Measurements from ENCODE around the gene ADAMTS15. TPM values are rescaled to one million over a fixed set of nuclear protein-coding genes. Genes with fewer than 3 reads are reported as not detected.

The ADAMTS15 gene
- polyA plus RNA-seq, 1 experiment: 5.6 TPM

GRCh38 chr11:130514851-130515250, 66.4 kb downstream of the ADAMTS15 start:
- H3K36me3 ChIP-seq (ENCODE audit: control insufficient read depth, insufficient read depth, low read length): no peaks in the 10 kb centered on the region
- CTCF ChIA-PET: interaction anchor here (1.0 kb wide), 1 partner anchor 83 kb away, joined by 3 read pairs; no protein-coding TSS in a partner anchor
- DNase-seq (ENCODE audit: low read depth): no peak
- TF ChIP-seq CTCF (IDR thresholded peaks at IDR 0.05; ENCODE audit: insufficient read depth, low read depth, low read length): no peak
- POLR2A ChIA-PET: interaction anchor here (0.7 kb wide), 1 partner anchor 51 kb away, joined by 3 read pairs; no protein-coding TSS in a partner anchor
- no peak overlapping the region for H3K4me3 ChIP-seq (ENCODE audit: low read depth, low read length)
- no peaks in the 10 kb centered on the region for H3K27me3 ChIP-seq (ENCODE audit: control insufficient read depth, insufficient read depth, low read length)

- CTCF ChIA-PET: no interaction called here
- no peak for DNase-seq (ENCODE audit: low read depth)
These were observed 67.5 kb downstream of the ADAMTS15 start for GRCh38 chr11:130515829-130516553.

GRCh38 chr11:130516554-130517505, 68.4 kb downstream of the ADAMTS15 start:
- CTCF ChIA-PET: interaction anchor here (1.0 kb wide), 1 partner anchor 82 kb away, joined by 3 read pairs; no protein-coding TSS in a partner anchor
- Histone ChIP-seq H3K4me3 (ENCODE audit: low read depth, low read length) (no peak overlapping the region), H3K36me3 (ENCODE audit: control insufficient read depth, insufficient read depth, low read length) (no peaks in the 10 kb centered on the region), H3K27me3 (ENCODE audit: control insufficient read depth, insufficient read depth, low read length) (no peaks in the 10 kb centered on the region)
- DNase-seq (ENCODE audit: low read depth): no peak
- POLR2A ChIA-PET: interaction anchor here (0.6 kb wide), 1 partner anchor 343 kb away, joined by 3 read pairs; no protein-coding TSS in a partner anchor
- no peak for TF ChIP-seq CTCF (IDR thresholded peaks at IDR 0.05; ENCODE audit: insufficient read depth, low read depth, low read length)

More at GRCh38 chr11:130515829-130516553, 67.5 kb downstream of the ADAMTS15 start:
- Histone ChIP-seq H3K4me3 (ENCODE audit: low read depth, low read length) (no peak overlapping the region), H3K36me3 (ENCODE audit: control insufficient read depth, insufficient read depth, low read length) (no peaks in the 10 kb centered on the region), H3K27me3 (ENCODE audit: control insufficient read depth, insufficient read depth, low read length) (no peaks in the 10 kb centered on the region)
- POLR2A ChIA-PET: interaction anchor here (0.6 kb wide), 1 partner anchor 343 kb away, joined by 3 read pairs; no protein-coding TSS in a partner anchor
- no peak for TF ChIP-seq CTCF (IDR thresholded peaks at IDR 0.05; ENCODE audit: insufficient read depth, low read depth, low read length)

GRCh38 chr11:130518164-130518680, 69.8 kb downstream of the ADAMTS15 start:
- Histone ChIP-seq H3K36me3 (ENCODE audit: control insufficient read depth, insufficient read depth, low read length) (no peaks in the 10 kb centered on the region), H3K27me3 (ENCODE audit: control insufficient read depth, insufficient read depth, low read length) (no peaks in the 10 kb centered on the region), H3K4me3 (ENCODE audit: low read depth, low read length) (no peak overlapping the region)
- CTCF ChIA-PET: interaction anchor here (1.0 to 2.0 kb wide), 2 partner anchors 9 to 84 kb away, joined by 3 to 4 read pairs; no protein-coding TSS in a partner anchor
- POLR2A ChIA-PET: no interaction called here
- no peak for TF ChIP-seq CTCF (IDR thresholded peaks at IDR 0.05; ENCODE audit: insufficient read depth, low read depth, low read length)
- no peak for DNase-seq (ENCODE audit: low read depth)
